GM23338 (cell line): Measurements from ENCODE around the gene GTF2E1. TPM values are rescaled to one million over a fixed set of nuclear protein-coding genes. Genes with fewer than 3 reads are reported as not detected.
A peak's percentile ranks its signal among the peaks of the same experiment; 100 is the strongest.

Source experiments
- ATAC-seq: fragments of 200-7000 bp; cut with Tn5 transposase; 3 replicates; pipeline ENCODE4 v1.9.1; 2020
- DNase-seq: peaks from one replicate; pipeline ENCODE4 v3.0.0-alpha.2; 2015; ENCODE audit warnings: low spot score
- H2AFZ ChIP-seq: fragments of 200-600 bp; sonication (generic); 2 replicates; pipeline ENCODE4 v1.8.0; 2016; ENCODE audit warnings: antibody characterized with exemption, mild to moderate bottlenecking, moderate library complexity
- H3F3A ChIP-seq: fragments of 200-600 bp; sonication (generic); replicated peaks from 2 replicates; pipeline ENCODE4 v1.8.0; 2017; ENCODE audit warnings: antibody characterized with exemption, mixed run types, low read depth
- H3K27ac ChIP-seq: fragments of 200-600 bp; sonication (generic); 2 replicates; pipeline ENCODE4 v1.6.1; 2016; ENCODE audit warnings: low read depth
- H3K27me3 ChIP-seq: fragments of 200-600 bp; sonication (generic); 2 replicates; pipeline ENCODE4 v1.8.0; 2016; ENCODE audit warnings: mild to moderate bottlenecking, mixed run types, moderate library complexity; ENCODE audit not compliant: insufficient read depth
- H3K36me3 ChIP-seq: fragments of 200-600 bp; sonication (generic); 2 replicates; pipeline ENCODE4 v1.8.0; 2016; ENCODE audit warnings: mild to moderate bottlenecking; ENCODE audit not compliant: insufficient read depth
- H3K4me1 ChIP-seq: fragments of 200-600 bp; sonication (generic); 2 replicates; pipeline ENCODE4 v1.8.0; 2016; ENCODE audit warnings: mild to moderate bottlenecking, moderate library complexity; ENCODE audit not compliant: insufficient read depth
- H3K4me2 ChIP-seq: fragments of 200-600 bp; sonication (generic); 2 replicates; pipeline ENCODE4 v1.7.1; 2017; ENCODE audit warnings: mixed run types
- H3K4me3 ChIP-seq: fragments of 200-600 bp; sonication (generic); 2 replicates; pipeline ENCODE4 v1.6.1; 2016; ENCODE audit warnings: mixed run types
- H3K79me2 ChIP-seq: fragments of 200-600 bp; sonication (generic); replicated peaks from 2 replicates; pipeline ENCODE4 v1.8.0; 2017; ENCODE audit warnings: mild to moderate bottlenecking; ENCODE audit not compliant: insufficient read depth
- H3K9me2 ChIP-seq: fragments of 200-600 bp; sonication (generic); 2 replicates; pipeline ENCODE4 v1.8.0; 2017; ENCODE audit not compliant: insufficient read depth
- H4K20me1 ChIP-seq: fragments of 200-600 bp; sonication (generic); replicated peaks from 2 replicates; pipeline ENCODE4 v1.8.0; 2017; ENCODE audit warnings: mild to moderate bottlenecking; ENCODE audit not compliant: insufficient read depth
- H3K27ac Mint-ChIP-seq: 2 replicates; pipeline ENCODE4 v1.8.0; 2020; ENCODE audit warnings: inconsistent platforms, mild to moderate bottlenecking, moderate library complexity, mixed read lengths
- H3K27me3 Mint-ChIP-seq: 3 replicates; pipeline ENCODE4 v1.8.0; 2022; ENCODE audit warnings: low read depth, mild to moderate bottlenecking, moderate library complexity, mixed read lengths, inconsistent platforms; ENCODE audit not compliant: insufficient read depth, poor library complexity
- H3K36me3 Mint-ChIP-seq: 3 replicates; pipeline ENCODE4 v1.8.0; 2021; ENCODE audit warnings: low read depth, mild to moderate bottlenecking, inconsistent platforms, moderate library complexity, mixed read lengths
- H3K4me1 Mint-ChIP-seq: 3 replicates; pipeline ENCODE4 v1.8.0; 2020; ENCODE audit warnings: mild to moderate bottlenecking, inconsistent platforms, mixed read lengths
- H3K4me3 Mint-ChIP-seq: 3 replicates; pipeline ENCODE4 v1.8.0; 2021; ENCODE audit warnings: moderate library complexity, mild to moderate bottlenecking, inconsistent platforms, mixed read lengths
- H3K9me3 Mint-ChIP-seq: 3 replicates; pipeline ENCODE4 v1.8.0; 2020; ENCODE audit warnings: moderate library complexity, mild to moderate bottlenecking, inconsistent platforms, mixed read lengths
- CREB1 ChIP-seq: fragments of 250-450 bp; sonication (Bioruptor Pico); IDR thresholded peaks from 2 replicates; pipeline ENCODE4 v1.5.0; 2020; ENCODE audit warnings: low read depth, mild to moderate bottlenecking, moderate library complexity
- EZH2phosphoT487 ChIP-seq: fragments of 200-600 bp; sonication (generic); IDR thresholded peaks from one replicate; pipeline ENCODE4 v1.8.1; 2018; ENCODE audit warnings: antibody characterized with exemption; ENCODE audit not compliant: unreplicated experiment
- JUNB ChIP-seq: IDR thresholded peaks from one replicate; pipeline ENCODE4 v1.6.1; 2016; ENCODE audit warnings: antibody characterized with exemption; ENCODE audit not compliant: unreplicated experiment
- NANOG ChIP-seq: IDR thresholded peaks from 2 replicates; pipeline ENCODE4 v1.6.1; 2016; ENCODE audit warnings: antibody characterized with exemption, borderline replicate concordance
- ZNF114 ChIP-seq: fragments of 250-450 bp; sonication (Bioruptor Pico); IDR thresholded peaks from 2 replicates; pipeline ENCODE4 v1.5.0; 2020; ENCODE audit warnings: mild to moderate bottlenecking, moderate library complexity
- ZNF331 ChIP-seq: fragments of 250-450 bp; sonication (Bioruptor Pico); IDR thresholded peaks from 2 replicates; pipeline ENCODE4 v1.5.0; 2020; ENCODE audit warnings: low read depth, mild to moderate bottlenecking, moderate library complexity
- polyA plus RNA-seq: library from polyadenylated mRNA; unstranded; fragments of >200 nt; fragmentation: Nextera tagmentation; extraction: Ambion mirVana; gene quantifications from 2 replicates; pipeline ENCODE4 v1.2.1, GENCODE V29; 2016
- total RNA-seq: library from RNA; depleted of rRNA; stranded (reverse); fragments of >200 nt; shearing (Covaris generic); gene quantifications from 2 replicates; pipeline ENCODE4 v1.2.3, GENCODE V29; 2014
- TF ChIP-seq, protein P1 (sequence below): IDR thresholded peaks from one replicate; pipeline ENCODE4 v1.6.1; 2018; ENCODE audit warnings: antibody characterized with exemption; ENCODE audit not compliant: unreplicated experiment
- TF ChIP-seq, protein P2 (sequence below), 2 experiments: fragments of 200-600 bp in 1 of 2; sonication (generic) in 1 of 2; conservative IDR thresholded peaks; 2 replicates each; pipeline versions ENCODE4 v1.5.1 to v1.6.1; 2016 to 2017; ENCODE audit warnings: antibody characterized with exemption in 2 of 2, low read depth in 2 of 2, mild to moderate bottlenecking in 2 of 2, moderate library complexity in 1 of 2

Gene GTF2E1
- total and polyA plus RNA-seq, 2 experiments from 2014 or later = 24.3 to 69.0 TPM

DNA sequence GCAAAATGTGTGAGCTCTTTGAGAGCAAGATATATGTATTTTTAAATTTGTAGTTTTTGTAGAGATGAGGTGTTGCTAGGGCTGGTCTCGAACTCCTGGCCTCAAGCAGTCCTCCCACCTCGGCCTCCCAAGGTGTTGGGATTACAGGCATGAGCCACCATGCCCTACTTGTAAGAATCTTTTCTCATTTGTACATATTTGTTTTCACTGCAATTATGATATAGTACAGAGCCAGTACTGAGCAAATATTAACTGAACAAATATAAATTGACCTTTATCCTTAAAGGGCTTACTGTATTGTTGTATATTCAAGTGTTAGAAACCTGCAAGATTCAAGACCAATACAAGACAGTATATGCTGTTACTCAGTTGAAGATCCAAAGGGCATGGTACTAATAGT lies 53.4 kb downstream of the GTF2E1 start:
- H4K20me1 ChIP-seq = no peaks in the 10 kb centered on the region
- Mint-ChIP-seq H3K4me3 (no peak overlapping the region), H3K27me3 (no peaks in the 10 kb centered on the region), H3K27ac (no peak overlapping the region), H3K36me3 (no peaks in the 10 kb centered on the region), H3K4me1 (peaks cover 49% of the 10 kb centered on the region), H3K9me3 (no peaks in the 10 kb centered on the region)
- DNase-seq (no peak), ATAC-seq (no peak)
- H3K4me2 ChIP-seq = no peak overlapping the region
- H3K27me3 ChIP-seq = no peaks in the 10 kb centered on the region
- H3K27ac ChIP-seq = no peak overlapping the region
- no peak overlapping the region for H2AFZ ChIP-seq
- H3K4me3 ChIP-seq = no peak overlapping the region
- peaks cover 4% of the 10 kb centered on the region for H3K9me2 ChIP-seq
- H3F3A ChIP-seq = no peaks in the 10 kb centered on the region
- H3K4me1 ChIP-seq = peaks cover 21% of the 10 kb centered on the region
- H3K36me3 ChIP-seq = no peaks in the 10 kb centered on the region
- TF ChIP-seq, protein P1, sequence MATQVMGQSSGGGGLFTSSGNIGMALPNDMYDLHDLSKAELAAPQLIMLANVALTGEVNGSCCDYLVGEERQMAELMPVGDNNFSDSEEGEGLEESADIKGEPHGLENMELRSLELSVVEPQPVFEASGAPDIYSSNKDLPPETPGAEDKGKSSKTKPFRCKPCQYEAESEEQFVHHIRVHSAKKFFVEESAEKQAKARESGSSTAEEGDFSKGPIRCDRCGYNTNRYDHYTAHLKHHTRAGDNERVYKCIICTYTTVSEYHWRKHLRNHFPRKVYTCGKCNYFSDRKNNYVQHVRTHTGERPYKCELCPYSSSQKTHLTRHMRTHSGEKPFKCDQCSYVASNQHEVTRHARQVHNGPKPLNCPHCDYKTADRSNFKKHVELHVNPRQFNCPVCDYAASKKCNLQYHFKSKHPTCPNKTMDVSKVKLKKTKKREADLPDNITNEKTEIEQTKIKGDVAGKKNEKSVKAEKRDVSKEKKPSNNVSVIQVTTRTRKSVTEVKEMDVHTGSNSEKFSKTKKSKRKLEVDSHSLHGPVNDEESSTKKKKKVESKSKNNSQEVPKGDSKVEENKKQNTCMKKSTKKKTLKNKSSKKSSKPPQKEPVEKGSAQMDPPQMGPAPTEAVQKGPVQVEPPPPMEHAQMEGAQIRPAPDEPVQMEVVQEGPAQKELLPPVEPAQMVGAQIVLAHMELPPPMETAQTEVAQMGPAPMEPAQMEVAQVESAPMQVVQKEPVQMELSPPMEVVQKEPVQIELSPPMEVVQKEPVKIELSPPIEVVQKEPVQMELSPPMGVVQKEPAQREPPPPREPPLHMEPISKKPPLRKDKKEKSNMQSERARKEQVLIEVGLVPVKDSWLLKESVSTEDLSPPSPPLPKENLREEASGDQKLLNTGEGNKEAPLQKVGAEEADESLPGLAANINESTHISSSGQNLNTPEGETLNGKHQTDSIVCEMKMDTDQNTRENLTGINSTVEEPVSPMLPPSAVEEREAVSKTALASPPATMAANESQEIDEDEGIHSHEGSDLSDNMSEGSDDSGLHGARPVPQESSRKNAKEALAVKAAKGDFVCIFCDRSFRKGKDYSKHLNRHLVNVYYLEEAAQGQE = no peak
- TF ChIP-seq EZH2phosphoT487 (no peak), ZNF114 (CRISPR knock-in tag) (no peak), NANOG (no peak)
- H3K79me2 ChIP-seq = no peaks in the 10 kb centered on the region

DNA sequence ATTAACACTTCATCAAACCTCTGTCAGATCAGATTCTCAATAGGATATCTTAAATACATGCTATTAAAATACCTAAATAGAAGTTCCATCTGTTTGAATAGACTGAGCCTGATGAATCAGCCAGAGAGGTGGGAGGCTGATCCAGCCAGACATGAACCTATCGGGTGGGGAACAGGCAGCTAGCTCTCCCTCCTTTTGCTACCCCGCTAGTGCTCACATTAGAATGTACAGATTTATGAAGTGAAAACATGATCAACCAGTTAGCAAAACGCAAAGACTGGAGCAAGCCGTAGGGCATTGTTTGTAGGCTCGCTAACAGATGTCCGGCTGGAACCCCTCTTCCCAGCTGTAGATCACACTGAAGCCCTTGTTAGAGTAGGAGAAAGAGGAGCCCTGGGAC lies 54.4 kb downstream of the GTF2E1 start:
- Mint-ChIP-seq H3K4me1 (peaks cover 40% of the 10 kb centered on the region), H3K9me3 (no peaks in the 10 kb centered on the region), H3K36me3 (no peaks in the 10 kb centered on the region), H3K27ac (no peak overlapping the region), H3K27me3 (no peaks in the 10 kb centered on the region), H3K4me3 (no peak overlapping the region)
- Histone ChIP-seq H3K4me1 (peaks cover 16% of the 10 kb centered on the region), H3K27ac (no peak overlapping the region), H3K79me2 (no peaks in the 10 kb centered on the region), H3K4me3 (no peak overlapping the region), H3F3A (no peaks in the 10 kb centered on the region), H3K4me2 (0 out of 2 replicates have a peak overlapping the region, but pooled peaks have one; percentile 6), H3K9me2 (peaks cover 4% of the 10 kb centered on the region), H3K36me3 (no peaks in the 10 kb centered on the region), H2AFZ (no peak overlapping the region), H3K27me3 (no peaks in the 10 kb centered on the region), H4K20me1 (no peaks in the 10 kb centered on the region)
- TF ChIP-seq ZNF114 (CRISPR knock-in tag) (no peak), CREB1 (no peak)
- DNase-seq (no peak), ATAC-seq (no peak)

DNA sequence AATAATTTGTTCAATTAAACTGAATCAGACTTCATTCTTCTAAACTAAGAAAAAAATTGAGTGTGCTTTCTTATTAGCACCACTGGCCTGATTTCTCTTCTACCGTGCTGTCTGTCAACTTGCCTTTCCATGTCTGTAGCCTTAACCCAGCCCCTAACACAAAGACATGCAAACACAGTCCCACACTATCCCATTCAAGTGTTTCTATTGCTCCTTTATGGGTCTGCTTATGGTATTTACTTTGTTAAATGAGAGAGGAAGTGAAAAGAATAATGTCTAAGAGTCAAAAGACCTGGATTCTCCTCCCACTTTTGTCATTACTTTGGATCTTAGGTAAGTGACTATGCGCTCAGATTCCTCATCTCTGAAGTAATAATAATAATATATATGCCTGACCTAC lies 55.3 kb downstream of the GTF2E1 start:
- Histone ChIP-seq H3F3A (no peaks in the 10 kb centered on the region), H3K27me3 (no peaks in the 10 kb centered on the region), H3K9me2 (peaks cover 4% of the 10 kb centered on the region), H3K79me2 (no peaks in the 10 kb centered on the region), H3K4me2 (peak overlapping the region; percentile 6; the same call in 1 of the 2 replicates), H3K36me3 (no peaks in the 10 kb centered on the region), H3K27ac (no peak overlapping the region), H3K4me1 (peaks cover 16% of the 10 kb centered on the region), H2AFZ (no peak overlapping the region), H3K4me3 (no peak overlapping the region), H4K20me1 (no peaks in the 10 kb centered on the region)
- no peaks in the 10 kb centered on the region for H3K9me3 Mint-ChIP-seq
- H3K4me3 Mint-ChIP-seq = no peak overlapping the region
- H3K36me3 Mint-ChIP-seq = no peaks in the 10 kb centered on the region
- no peaks in the 10 kb centered on the region for H3K27me3 Mint-ChIP-seq
- peaks cover 33% of the 10 kb centered on the region for H3K4me1 Mint-ChIP-seq
- DNase-seq = no peak
- 0 out of 2 replicates have a peak overlapping the region, but pooled peaks have one; percentile 4 for H3K27ac Mint-ChIP-seq
- peak; percentile 34 for ATAC-seq
- TF ChIP-seq ZNF114 (CRISPR knock-in tag) (no peak), CREB1 (no peak), JUNB (no peak), ZNF331 (CRISPR knock-in tag) (no peak)
- TF ChIP-seq, protein P2, sequence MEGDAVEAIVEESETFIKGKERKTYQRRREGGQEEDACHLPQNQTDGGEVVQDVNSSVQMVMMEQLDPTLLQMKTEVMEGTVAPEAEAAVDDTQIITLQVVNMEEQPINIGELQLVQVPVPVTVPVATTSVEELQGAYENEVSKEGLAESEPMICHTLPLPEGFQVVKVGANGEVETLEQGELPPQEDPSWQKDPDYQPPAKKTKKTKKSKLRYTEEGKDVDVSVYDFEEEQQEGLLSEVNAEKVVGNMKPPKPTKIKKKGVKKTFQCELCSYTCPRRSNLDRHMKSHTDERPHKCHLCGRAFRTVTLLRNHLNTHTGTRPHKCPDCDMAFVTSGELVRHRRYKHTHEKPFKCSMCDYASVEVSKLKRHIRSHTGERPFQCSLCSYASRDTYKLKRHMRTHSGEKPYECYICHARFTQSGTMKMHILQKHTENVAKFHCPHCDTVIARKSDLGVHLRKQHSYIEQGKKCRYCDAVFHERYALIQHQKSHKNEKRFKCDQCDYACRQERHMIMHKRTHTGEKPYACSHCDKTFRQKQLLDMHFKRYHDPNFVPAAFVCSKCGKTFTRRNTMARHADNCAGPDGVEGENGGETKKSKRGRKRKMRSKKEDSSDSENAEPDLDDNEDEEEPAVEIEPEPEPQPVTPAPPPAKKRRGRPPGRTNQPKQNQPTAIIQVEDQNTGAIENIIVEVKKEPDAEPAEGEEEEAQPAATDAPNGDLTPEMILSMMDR (conservative IDR thresholded peaks at IDR 0.05; ENCODE audit: low read depth in 2 of 2) = no peak
